Lower lobe of right lung (tissue), 2 donors: Measurements from ENCODE around the gene KCNJ15. TPM values are rescaled to one million over a fixed set of nuclear protein-coding genes. Genes with fewer than 3 reads are reported as not detected.

Experiments used
- ATAC-seq, 2 donors: fragments of 200-7000 bp; cut with Tn5 transposase; one replicate each; pipeline ENCODE4 v1.9.1; 2020 to 2022; ENCODE audit warnings: mild to moderate bottlenecking in 2 of 2, moderate library complexity in 2 of 2
- DNase-seq: peaks from one replicate; pipeline ENCODE4 v3.0.0-alpha.2; 2020
- H3K27ac ChIP-seq: fragments of 200-600 bp; one replicate; pipeline ENCODE4 v1.8.0; 2022
- H3K27me3 ChIP-seq: fragments of 200-600 bp; one replicate; pipeline ENCODE4 v1.8.0; 2022; ENCODE audit warnings: low read depth
- H3K36me3 ChIP-seq: fragments of 200-600 bp; one replicate; pipeline ENCODE4 v1.8.0; 2022; ENCODE audit warnings: mild to moderate bottlenecking
- H3K4me1 ChIP-seq: fragments of 200-600 bp; one replicate; pipeline ENCODE4 v1.8.0; 2022
- H3K4me3 ChIP-seq: fragments of 200-600 bp; one replicate; pipeline ENCODE4 v1.8.0; 2022; ENCODE audit warnings: mild to moderate bottlenecking
- H3K9me3 ChIP-seq: fragments of 200-600 bp; one replicate; pipeline ENCODE4 v1.8.0; 2022
- CTCF ChIP-seq: fragments of 200-600 bp; IDR thresholded peaks from one replicate; pipeline ENCODE4 v1.8.0; 2022; ENCODE audit warnings: antibody characterized with exemption, mild to moderate bottlenecking
- intact Hi-C: fragments of 100-400 bp; cut with DNase I; formaldehyde crosslinking; loops from one replicate; pipeline ENCODE4 v1.11.0; 2022
- total RNA-seq: library from RNA; stranded (reverse); fragmentation: NEBNext Ultra II Directional; extraction: Animal tissue kit (Norgen Biotek cat#: 25700); gene quantifications from one replicate; pipeline ENCODE4 v1.2.1, GENCODE V29; 2021
- donor health status: DM: no; HTN: yes; CAD: no; lungs with severe emphysema.

Gene KCNJ15
- total RNA-seq, 1 donor from 2014 or later: 62.7 TPM

GRCh38 chr21:38240129-38240528 is 16.7 kb upstream of the KCNJ15 start:
- no peak for DNase-seq
- Histone ChIP-seq H3K9me3 (no peaks in the 10 kb centered on the region), H3K4me1 (peaks cover 15% of the 10 kb centered on the region), H3K27ac (no peak overlapping the region), H3K4me3 (no peak overlapping the region), H3K27me3 (no peaks in the 10 kb centered on the region), H3K36me3 (no peaks in the 10 kb centered on the region)
- TF ChIP-seq CTCF: no peak
- intact Hi-C loops: no loop called here
- no peak for ATAC-seq

DNA sequence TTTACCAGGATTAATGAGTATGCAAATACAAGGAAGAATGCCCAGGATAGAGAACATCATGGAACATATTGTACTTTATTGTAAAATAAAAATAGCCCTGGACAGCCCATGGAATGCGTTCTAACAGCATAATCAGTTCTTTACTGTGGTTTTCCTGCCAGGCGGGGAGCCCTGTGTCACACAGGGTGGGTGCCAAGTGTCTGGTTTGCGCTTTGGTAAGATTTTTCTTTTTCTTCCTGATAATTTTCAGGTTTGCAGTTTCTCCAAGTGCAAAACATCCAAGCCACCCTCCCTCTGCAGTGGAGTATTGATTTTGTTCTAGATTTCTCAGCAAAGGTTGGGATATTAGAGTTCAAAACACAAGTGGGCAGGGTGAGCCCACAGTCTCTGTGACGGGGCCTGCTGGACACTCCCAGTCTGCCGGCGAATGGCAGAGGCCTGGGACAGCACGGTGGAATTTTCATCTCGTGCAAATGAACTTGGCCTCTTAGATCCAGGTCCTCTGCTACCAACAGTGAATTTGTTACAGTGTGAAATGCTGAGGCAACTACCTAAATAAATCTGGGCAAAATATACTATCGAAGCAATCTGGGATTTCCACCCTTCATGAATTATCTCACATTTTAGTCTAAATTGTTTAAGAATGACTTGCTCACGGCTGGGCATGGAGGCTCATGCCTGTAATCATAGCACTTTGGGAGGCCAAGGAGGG is 15.6 kb upstream of the KCNJ15 start:
- no peak for TF ChIP-seq CTCF
- peak; percentile 53 to 63 for ATAC-seq
- Histone ChIP-seq H3K36me3 (no peaks in the 10 kb centered on the region), H3K4me1 (peaks cover 15% of the 10 kb centered on the region), H3K4me3 (no peak overlapping the region), H3K9me3 (no peaks in the 10 kb centered on the region), H3K27me3 (no peaks in the 10 kb centered on the region), H3K27ac (peak overlapping the region; percentile 38)
- intact Hi-C loops: no loop called here
- DNase-seq: no peak

DNA sequence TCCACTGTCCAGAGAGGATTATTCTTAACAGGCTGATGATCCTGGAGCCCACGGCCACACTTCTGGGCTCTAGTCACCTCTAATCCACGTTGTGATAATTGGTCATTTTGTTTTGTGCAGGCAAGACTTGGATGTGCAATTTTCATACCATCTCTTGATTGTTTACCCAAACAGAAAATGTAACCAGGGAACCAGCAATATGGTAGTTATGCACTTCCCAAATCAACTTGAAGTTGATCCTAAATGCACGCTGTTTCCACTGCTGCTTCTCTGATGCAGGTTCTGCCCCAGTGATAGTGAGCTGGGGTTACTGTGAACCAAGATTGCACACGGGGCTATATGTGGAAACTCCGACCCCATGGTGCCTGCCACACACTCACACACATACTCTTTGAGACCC is 14.7 kb upstream of the KCNJ15 start:
- TF ChIP-seq CTCF: no peak
- Histone ChIP-seq H3K27ac (no peak overlapping the region), H3K27me3 (no peaks in the 10 kb centered on the region), H3K4me1 (peaks cover 15% of the 10 kb centered on the region), H3K36me3 (no peaks in the 10 kb centered on the region), H3K4me3 (no peak overlapping the region), H3K9me3 (no peaks in the 10 kb centered on the region)
- intact Hi-C loops: no loop called here
- peak; percentile 20 to 36 for ATAC-seq
- no peak for DNase-seq

DNA sequence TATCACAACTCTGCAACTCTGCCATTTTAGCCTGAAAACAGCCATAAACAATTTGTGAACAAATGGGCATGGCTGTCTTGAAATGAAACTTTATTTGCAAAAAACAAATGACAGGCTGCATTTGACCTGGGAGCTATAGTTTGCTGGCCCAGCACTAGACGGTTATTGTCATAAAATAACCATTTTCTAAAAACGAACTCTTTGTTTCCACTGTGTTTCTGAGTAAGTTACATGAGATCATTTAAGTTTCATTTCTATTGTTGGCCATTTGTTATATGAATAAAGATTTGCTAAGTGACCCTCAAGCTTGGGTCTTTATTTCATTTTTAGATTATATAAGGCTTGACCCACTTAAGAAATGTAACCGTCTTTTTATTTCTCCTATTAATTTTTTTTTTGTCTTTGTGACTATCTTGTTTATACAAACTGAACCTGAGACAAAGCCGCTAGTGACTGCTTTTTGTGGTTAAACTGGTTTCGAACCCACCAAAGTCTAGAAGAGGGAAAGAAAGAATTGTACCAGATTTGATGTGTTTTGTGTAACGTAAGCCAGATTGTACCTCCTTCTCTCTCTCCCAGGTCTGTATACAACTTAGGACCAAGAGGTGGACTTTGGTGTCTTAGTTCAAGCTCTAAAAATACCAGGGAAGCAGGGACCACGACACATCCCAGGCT is 12.9 kb upstream of the KCNJ15 start:
- ATAC-seq: no peak
- intact Hi-C loops: no loop called here
- Histone ChIP-seq H3K36me3 (no peaks in the 10 kb centered on the region), H3K4me1 (peaks cover 15% of the 10 kb centered on the region), H3K27me3 (no peaks in the 10 kb centered on the region), H3K9me3 (no peaks in the 10 kb centered on the region), H3K27ac (no peak overlapping the region), H3K4me3 (no peak overlapping the region)
- no peak for DNase-seq
- TF ChIP-seq CTCF: no peak

DNA sequence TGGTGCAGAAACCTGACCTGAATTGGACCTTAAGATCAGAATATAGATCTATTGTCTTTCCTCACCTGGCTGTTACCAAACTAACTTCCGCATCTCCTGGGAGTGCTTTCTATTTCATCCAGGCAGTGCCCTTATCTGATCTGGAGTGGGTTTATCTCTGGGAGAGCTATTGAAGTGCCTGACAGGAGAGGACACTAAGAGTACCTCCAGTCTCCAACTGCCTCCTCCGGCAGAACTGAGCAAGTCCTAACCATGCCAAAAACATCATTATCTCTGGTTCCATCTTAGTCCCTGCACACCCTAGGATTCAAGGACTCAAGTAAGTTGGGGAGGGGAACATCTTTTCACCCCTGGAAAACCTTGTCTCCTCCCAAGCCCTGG is 12.4 kb upstream of the KCNJ15 start:
- intact Hi-C loops: no loop called here
- Histone ChIP-seq H3K4me1 (peaks cover 16% of the 10 kb centered on the region), H3K27ac (no peak overlapping the region), H3K4me3 (no peak overlapping the region), H3K36me3 (no peaks in the 10 kb centered on the region), H3K9me3 (no peaks in the 10 kb centered on the region), H3K27me3 (no peaks in the 10 kb centered on the region)
- ATAC-seq: no peak
- no peak for TF ChIP-seq CTCF
- no peak for DNase-seq
